HG03108 (cell line): ENCODE results near the gene RPUSD2.

Experiments used
- ATAC-seq: cut with Tn5 transposase; IDR thresholded peaks from one replicate; pipeline ENCODE4 v1.9.1; 2021; ENCODE audit warnings: moderate library complexity; ENCODE audit not compliant: unreplicated experiment

The RPUSD2 gene, protein sequence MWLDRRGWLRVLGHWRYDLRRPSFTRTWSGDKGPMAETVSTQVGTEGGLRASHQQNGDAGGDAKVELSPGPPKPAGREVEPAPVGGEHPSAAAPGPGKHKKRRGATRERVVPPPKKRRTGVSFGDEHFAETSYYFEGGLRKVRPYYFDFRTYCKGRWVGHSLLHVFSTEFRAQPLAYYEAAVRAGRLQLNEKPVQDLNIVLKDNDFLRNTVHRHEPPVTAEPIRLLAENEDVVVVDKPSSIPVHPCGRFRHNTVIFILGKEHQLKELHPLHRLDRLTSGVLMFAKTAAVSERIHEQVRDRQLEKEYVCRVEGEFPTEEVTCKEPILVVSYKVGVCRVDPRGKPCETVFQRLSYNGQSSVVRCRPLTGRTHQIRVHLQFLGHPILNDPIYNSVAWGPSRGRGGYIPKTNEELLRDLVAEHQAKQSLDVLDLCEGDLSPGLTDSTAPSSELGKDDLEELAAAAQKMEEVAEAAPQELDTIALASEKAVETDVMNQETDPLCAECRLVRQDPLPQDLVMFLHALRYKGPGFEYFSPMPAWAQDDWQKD

DNA sequence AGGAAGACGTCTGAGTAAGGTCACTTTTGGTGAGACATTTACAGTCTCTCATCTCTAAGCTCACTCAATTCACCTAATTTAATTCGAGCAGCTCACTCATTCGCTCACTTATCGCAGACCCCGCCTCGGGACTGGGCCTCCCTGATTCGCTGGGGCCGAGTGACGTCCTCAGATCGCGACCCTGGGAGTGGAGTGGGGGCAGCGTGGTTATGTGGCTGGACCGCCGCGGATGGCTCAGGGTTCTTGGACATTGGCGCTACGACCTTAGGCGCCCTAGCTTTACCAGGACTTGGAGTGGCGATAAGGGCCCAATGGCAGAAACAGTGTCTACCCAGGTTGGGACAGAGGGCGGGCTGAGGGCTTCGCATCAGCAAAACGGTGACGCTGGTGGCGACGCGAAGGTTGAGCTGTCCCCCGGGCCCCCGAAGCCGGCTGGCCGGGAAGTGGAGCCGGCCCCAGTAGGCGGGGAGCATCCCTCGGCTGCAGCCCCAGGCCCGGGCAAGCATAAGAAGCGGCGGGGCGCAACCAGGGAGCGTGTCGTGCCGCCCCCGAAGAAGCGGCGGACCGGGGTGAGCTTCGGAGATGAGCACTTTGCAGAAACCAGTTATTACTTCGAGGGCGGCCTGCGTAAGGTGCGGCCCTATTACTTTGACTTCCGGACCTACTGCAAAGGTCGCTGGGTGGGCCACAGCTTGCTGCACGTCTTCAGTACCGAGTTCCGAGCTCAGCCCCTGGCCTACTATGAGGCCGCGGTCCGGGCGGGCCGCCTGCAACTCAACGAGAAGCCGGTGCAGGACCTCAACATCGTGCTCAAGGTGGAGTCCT lies at the start of gene RPUSD2:
Gene RPUSD2, plus strand, starts transcription at position 171 of the 825 bp plus-strand sequence. Its CDS starts 39 bp downstream, at position 210.
- peak; percentile 38 for ATAC-seq

DNA sequence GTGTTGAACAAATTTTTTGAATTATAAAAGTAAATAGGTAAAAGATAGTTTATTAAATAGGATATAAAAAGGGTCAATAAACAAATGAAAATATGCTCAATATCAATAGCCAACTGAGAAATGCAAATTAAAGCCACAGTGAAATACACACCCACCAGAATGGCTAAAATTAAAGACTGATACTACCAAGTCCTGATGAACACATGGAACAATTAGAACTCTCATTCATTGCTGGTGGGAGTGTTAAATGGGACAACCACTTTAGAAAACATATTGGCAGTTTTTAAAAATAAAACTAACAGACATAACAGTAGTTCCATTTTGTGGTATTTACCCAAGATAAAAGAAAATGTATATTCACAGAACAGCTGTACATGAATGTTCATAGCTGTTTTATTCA lies 45.5 kb upstream of the RPUSD2 start:
- ATAC-seq = no peak

DNA sequence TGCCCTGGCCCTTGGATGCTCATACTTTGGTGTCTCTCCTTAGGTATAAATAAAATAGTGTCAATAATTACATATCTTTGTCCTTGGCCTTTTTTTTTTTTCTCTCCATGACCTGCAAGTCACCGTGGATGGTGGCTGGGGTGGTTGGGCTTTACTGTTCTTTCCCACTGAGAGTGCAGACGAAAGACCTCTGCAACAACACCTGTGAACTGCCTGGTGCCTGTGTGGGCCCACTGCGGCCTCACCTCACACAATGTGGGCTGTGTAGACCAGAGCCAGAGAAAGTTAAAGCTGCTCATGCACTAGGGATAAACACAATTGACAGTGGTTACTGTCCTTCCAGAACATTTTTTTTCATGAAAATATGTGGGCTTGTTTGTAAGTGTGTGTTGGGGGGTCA lies 43.2 kb upstream of the RPUSD2 start:
- no peak for ATAC-seq

DNA sequence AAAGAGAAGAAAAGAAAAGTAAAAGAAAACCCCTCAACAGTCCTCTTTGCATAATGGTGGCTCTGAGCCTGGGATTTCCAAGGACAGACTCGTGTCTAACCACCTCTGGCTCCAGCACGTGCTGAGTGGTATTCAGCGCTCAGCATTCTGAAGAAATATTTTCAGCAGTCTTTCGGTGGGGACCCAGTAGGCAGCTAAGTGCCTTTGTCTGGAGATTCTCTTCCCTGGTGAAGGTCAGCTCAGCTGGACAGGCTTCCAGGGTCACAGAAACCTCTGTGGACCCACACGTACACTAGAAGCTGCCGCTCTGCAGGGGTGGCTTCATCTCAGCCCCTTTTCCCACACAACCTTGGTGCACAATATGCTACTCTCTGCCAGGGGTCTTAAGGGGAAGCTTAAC lies 40.3 kb upstream of the RPUSD2 start:
- no peak for ATAC-seq

DNA sequence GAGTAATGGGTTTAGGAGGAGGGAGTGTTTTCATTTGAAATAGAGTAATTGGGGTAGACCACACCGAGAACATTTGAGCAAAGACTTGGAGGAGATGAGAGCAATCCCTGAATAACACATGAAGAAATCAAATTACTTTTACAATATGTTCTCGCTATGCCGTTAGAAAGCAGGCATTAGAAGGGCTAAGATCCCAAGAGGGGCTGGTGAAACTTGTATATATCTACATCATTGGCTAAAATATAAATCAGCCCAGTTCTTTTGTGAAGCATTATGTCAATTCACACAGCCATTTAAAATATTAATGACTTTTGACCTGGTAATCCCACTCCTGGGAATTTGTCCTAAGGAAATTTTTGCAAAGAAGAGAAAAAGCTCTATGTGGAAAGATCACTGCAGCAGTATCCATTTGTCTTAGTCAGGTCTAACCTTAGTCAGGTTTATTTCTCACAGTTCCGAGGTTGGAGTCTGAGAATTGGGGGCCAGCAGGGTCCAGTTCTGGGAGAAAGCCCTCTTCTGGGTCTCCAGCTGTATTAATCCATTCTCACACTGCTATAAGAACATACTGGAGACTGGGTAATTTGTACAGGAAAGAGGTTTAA lies 35.2 kb upstream of the RPUSD2 start:
- no peak for ATAC-seq

DNA sequence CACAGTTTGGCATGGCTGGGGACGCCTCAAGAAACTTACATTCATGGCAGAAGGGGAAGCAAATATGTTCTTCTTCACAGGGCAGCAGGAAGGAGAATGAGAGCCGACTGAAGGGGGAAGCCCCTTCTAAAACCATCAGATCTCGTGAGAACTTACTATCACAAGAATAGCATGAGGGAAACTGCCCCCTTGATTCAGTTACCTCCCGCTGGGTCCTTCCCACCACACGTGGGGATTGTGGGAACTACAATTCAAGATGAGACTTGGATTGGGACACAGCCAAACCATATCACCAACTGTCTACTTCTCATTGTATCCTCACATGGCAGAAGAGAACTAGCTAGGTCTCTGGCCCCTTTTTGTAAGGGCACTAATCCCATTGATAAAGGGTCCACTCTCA lies 34.7 kb upstream of the RPUSD2 start:
- ATAC-seq = no peak

DNA sequence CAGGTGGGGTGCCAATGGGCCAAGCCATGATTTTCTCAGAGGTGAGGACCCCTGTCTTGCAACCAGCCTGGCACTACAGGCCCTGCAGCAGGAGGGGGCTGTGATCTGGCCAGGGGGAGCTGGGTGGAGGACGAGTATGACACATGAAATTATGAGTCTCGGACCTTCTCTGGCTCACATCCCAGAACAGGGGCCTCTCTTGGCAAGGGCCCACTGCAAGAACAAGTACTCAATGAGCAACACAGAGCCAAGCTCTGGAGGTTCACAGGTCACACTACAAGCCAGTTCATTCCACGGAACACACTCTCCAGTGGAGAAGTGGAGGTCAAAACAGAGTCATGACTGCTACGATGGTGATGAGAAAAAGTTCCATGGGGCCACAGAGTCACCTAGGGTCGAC lies 32.6 kb upstream of the RPUSD2 start:
- ATAC-seq = no peak

DNA sequence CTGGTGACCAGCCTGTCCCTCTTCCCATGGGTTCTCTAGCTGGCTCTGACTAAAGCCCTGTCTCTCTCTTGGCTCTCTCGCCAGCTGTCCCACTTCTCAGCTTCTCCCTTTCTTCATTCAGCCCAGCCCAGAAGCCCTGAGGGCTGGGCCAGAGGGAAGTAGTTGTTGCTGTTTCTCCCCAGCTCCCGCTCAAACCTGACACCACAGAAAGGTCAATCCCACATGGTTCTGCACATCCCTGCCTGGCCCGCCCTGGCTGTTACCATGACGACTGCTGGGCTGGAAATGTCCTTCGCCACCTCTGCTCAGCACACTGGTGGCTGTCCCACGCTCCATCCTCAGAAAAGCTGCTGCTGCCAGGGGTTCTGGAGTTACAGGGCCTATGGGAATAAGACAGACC lies 30.1 kb upstream of the RPUSD2 start:
- no peak for ATAC-seq

DNA sequence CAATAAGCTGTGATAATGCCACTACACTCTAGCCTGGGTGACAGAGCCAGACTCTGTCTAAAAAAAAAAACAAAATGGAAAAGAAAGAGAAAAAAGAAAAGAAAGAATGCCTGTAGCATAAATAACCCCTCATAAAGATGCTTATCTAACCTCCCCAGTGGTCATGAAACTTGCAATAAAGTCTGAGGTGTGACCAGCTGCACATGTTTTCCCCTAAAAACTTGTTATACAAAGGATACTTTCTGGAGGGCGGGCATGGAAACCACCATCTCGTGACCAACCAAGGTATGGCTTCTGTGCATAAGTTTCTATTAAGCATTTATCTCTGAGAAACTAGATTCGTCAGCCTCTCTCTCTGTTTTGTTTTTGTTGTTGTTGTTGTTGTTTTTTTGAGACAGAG lies 26.0 kb upstream of the RPUSD2 start:
- ATAC-seq = no peak

DNA sequence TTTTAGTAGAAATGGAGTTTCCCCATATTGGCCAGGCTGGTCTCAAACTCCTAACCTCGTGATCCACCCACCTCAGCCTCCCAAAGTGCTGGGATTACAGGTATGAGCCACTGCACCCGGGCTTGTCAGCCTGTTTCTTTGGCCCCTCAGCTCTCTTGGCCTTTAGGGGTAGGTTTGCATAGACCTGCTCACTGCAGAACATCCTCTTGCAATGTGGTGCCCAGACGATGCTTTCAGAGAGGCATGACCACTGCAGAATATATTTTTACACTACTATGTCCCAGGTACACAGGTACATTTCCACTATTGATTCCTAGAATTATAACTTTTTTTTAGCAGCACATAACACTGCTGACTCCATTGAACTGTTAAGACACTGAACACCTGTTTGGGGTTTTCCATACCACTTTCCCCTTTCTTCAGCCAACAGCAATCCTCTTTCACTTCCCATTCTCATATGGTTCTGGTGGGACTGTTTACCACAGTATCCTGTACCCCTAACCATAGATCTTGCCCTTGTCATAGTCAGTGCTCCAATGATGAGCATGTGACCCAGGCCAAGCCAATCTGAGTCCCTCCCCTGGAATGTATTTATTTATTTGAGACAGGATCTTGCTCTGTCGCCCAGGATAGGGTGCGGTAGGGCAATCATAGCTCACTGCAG lies 25.3 kb upstream of the RPUSD2 start:
- peak; percentile 59 for ATAC-seq

DNA sequence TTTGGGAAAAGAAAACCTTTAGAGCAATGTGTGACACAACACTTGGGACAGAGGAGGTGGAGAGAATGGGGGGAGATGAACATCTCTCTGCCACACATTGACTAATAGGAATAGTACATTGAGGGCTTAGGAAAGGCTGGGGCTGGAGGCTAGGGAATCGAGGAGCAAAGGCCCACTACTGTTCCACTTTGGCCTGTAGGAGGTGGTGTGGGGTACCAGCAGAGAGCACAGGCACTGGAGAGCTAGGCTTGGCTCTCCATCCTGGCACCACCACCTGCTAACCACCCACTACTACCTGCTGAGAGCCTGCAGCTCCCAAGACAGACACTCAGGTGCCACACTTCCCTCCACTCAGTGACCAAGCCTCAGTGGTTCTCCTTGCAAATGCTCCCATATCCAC lies 23.6 kb upstream of the RPUSD2 start:
- no peak for ATAC-seq

DNA sequence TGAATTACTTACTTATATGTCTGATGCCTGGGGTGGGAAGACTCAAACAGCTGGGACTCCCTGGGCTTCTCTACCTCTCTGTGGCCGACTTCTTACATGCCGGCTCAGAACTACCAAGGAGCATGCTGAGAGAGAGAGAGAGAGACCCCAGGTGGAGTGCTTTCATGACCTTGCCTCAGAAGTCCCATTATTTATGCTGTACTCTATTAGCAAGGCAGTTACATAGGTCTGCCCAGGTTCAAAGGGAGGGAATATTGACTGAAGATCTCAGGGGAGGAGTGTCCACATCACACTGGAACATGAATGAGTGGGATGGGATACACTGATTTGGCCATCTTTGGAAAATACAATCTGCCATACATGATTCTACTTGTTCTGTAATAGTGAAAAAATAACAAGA lies 20.5 kb upstream of the RPUSD2 start:
- no peak for ATAC-seq

DNA sequence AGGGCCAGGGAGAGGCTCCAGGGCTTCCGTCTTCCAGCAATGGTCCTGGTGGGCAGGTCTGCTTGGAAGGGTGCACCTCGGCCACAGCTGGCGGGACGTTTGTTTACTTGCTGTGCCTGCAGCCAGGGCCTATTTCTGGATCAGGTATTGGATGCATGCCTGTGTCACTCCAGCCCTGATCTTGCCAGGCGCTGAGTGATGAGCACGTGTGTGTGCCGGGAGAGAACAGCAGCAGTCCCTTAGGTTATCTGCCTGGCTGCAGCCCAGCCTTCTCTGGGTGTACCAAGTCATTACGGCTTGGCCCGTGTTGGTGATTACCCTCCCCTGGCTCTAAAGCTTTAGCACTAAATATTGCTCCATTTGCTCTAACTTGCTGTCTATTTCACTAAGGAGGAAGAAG lies 19.2 kb upstream of the RPUSD2 start:
- no peak for ATAC-seq

DNA sequence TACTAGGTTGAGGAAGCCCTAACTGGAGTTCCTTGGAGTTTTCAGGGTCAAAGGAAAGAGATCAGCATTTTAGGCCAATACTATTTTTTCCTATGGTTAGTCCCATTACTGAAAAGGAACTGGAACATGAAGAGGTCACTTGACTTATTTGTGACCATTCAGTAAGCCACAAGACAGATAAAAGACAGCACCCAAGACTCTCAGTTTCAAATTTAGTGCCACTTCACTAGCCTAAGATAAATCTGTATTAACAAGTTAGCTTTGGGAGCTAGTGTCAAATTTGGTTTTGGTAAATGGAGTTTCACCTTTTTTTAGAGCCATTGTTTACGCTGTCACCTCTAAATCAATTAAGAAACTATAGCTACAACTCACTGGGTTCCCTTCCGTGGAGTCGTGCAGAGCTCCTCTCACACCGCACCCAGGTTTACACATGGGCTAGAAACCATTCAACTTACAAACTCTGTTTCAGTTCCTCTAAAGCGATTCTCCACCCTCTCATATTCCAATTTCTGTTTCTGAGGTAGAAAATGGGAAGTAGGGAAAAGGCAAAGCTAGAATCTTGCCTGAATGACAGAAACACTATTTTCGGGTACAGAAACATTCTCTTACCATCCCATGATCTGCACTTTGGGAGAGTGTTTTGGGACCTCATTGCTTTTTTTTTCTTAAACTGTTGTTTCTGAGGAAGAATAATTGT lies 18.6 kb upstream of the RPUSD2 start:
- peak; percentile 66 for ATAC-seq

DNA sequence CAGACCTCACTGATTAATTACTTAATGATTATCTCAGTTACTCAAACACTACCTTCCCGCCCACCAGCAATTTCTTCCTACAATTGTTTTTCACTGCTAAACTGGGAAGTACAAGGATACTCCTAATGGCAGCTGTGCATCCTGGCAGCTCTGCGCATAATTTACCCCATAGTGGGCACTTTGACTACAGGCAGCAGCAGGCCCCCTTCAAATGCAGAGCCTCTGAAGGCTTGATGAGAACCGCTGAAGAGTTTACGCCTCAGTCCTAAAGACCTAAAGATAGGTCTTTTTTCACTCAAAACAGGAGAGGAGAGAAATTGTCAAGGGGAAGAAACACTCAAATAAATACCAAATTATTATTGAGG lies 15.0 kb upstream of the RPUSD2 start:
- no peak for ATAC-seq

DNA sequence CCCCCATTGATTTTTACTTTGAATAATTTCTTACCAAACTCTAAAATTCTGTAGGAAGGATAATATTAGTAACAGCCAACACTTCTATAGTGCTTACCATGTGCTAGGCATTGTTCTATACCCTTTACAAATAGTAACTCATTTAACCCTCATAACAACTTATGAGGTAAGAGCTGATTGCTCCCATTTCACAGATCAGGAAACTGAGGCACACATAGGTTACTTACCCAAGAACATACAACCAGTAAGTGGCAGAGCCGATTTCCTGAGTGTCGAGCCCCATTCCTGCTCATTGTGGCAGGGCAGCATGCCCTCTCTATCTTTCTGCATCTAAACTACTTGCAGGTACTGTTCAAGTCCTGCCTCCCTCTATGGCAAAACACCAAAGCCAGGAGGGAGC lies 13.2 kb upstream of the RPUSD2 start:
- ATAC-seq = no peak

DNA sequence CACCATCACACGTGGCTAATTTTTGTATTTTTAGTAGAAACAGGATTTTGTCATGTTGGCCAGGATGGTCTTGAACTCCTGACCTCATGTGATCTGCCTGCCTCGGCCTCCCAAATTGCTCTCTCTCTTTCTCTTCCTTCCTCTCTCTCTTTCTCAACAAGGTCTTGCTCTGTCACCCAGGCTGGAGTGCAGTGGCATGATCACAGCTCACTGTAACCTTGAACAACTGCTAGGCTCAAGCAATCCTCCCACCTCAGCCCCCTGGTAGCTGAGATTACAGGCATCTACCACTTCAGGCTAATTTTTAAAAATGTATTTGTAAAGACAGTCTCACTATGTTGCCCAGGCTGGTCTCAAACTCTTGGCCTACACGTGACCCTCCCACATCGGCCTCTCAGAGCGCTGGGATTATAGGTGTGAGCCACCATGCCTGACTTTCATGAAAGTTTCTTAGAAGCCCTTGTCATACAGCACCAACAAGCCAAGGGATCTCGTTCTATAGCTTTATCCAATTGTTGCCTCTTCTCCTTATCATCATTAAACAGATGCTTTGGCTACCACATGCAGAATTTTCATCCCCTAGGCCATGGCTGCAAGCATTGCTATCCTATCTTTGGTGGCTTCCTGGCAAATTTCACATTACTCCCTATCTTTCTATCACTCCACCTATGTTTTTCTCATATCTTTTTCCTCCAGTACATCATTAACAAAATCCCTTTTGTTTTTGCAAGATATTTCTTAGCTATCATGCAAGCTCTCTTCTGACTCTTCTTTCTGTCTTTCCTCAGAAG lies 10.0 kb upstream of the RPUSD2 start:
- no peak for ATAC-seq

DNA sequence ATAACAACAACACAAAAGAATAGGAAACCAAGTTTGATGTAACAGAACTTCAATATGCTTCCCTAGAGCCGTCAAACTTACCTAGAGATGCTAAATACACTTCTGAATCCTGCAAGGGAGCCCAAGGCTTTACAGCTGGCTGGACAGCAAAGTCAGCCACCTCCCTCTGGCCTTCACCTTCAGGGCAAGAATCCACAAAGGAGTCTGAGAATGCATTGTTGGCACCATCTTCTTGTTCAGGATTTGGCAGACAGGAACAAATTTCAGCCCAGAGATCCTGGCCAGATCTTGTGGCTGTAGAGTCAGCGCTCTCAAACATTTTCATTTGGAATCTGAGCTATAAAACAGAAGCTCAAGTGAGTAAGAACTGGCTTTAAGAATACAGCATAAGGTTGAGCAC lies 6.4 kb upstream of the RPUSD2 start:
- ATAC-seq = no peak

DNA sequence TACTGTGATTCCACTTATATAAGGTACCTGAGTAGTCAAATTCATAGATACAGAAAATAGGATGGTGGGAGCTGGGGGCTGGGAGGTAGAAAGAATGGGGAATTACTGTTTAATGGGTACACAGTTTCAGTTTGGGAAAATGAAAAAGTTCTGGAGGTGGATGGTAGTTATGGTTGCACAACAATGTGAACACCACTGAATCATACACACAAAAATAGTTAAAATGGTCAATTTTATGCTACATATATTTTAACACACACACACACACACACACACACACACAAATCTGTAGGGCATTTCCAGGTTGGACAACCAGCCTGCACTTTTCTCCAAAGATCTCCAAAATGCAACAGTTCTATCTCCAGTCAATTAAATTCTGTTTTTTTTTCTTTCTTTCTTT lies 5.7 kb upstream of the RPUSD2 start:
- ATAC-seq = no peak
